HG03442 (cell line): ENCODE results near the gene ADGRB2.

Source experiments
- ATAC-seq: cut with Tn5 transposase; IDR thresholded peaks from one replicate; pipeline ENCODE4 v1.9.1; 2021; ENCODE audit warnings: mild to moderate bottlenecking, moderate library complexity; ENCODE audit not compliant: unreplicated experiment

Gene ADGRB2

DNA sequence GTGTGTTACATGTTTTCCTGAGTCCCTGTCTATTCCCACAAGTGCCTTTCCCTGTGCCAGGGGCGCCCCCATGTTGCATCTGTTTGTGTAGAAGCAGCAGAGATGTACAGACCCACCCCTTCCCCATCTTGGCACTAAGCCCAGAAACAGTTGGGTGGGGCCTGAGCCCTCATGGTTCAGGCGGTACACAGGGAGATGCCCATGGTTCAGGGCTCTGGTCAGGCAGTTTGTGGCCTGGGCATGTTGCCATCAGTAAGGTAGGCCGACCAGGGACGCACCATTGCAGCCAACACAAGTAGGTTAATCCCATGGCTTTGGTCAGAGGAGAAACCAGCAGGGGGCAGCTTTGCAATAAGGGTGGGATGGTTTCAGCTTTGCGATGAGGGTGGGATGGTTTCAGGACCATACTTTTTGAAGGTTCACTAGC is 914 bp upstream of the ADGRB2 start:
- no peak for ATAC-seq

DNA sequence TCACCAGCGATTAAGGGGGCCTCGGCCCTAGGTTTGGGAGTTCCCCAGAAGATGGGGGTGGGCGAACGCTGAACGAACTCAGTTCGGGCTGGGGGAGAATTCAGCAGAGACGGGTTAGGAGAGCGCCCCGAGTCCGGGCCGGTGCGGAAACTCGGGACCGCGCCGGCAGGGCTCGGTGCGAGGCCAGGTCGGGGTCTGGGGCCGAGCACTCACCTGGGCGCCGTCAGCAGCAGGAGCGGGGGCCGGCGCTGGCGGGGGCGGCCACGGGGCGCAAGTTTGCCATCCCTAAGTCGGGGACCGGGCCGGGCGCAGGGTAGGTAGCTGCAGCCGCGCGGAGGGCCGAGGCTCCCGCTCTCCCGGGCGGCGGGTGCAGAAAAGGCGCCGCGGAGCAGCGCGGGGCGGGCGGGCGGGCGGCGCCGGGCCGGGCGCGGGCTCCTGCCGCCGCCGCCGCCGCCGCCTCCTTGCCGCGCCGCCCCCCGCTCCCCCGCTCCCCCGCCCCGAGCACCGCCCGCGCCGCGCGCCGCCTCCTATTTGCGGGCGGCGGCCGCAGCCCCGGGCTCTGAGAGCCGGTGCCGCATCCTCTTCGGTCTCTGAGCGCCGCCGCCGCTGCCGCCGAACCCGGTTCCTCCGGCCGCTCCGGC is 349 bp downstream of the ADGRB2 start:
- no peak for ATAC-seq

DNA sequence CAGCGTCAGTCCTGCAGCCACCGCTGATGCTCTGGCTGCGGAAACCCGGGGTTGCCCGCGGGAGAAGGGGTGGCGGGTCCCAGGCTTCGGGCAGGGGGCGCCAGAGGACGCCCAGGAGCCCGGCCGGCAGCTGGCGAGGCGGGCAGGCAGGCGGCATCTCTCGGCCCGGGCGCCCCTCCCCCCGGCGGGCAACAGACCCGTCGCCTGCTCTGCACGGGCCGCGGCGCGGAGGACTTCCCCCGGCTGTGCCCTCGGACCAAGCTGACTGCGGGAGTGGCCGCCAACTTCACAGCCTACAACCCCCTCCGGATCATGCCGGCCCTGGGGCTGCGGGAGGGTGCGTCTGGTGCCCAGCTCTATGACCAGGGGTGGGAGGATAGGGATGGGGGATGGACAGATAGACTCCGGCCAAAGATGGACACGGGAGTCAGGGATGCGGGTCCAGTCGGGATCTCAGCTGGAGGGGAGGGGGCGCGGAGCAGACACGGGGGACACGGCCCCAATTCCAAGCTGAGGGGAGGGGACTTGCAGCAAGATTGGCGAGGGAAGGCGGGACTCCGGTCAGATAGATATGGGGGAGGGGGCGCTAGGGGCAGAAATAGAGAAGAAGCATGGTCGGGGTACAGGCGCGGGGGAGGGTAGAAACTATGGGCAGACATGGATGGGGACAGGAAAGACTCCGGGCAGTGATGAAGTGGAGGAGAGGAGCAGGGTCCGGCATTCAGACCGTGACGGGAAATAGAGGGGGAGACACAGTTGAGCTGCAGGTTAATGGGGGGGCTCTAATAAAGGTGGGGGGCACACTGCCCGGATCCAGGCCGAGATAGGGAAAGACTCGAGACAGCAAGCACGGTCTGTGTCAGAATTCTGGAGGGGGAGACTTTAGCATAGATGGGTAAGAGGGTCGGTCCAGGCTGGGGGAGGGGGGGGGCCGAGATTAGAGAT is 1.1 kb downstream of the ADGRB2 start:
- no peak for ATAC-seq

DNA sequence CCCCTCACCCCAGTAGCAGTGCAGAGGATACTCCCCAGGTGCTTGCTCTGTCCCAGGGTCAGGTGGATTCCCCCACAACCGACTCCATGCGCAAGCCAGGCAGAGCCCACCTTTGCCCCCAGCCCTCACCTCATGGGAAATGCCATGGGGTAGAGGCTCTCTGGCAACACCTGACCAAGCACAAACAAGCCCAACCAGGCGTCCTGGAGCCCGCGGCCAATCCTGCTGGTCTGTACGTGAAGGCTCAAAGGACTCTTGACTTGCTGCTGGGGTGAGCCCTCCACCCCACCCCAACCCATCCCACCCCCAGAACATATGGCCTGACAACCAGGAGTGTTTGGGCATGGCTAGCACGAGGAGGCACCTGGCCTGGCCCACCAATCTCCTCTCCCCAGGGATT is 1.8 kb downstream of the ADGRB2 start:
- no peak for ATAC-seq

DNA sequence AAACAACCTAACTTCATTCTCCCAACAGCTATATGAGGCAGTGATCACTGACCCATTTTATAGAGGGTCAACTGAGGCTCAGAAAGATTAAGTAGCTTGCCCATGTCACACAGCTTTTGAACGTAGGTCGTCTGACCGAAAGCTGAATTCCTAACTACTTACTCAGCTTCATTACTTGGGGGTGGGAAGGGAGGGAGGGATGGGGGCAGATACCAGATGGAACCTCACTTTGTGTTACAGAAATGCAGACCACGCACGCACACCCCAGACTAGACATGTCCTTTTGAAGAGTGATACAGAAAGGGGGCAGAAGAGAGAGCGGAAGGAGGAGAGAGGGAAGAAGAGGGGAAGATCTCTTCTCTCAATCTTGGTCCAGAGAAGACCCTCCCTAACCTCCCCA is 2.3 kb downstream of the ADGRB2 start:
- ATAC-seq = no peak

DNA sequence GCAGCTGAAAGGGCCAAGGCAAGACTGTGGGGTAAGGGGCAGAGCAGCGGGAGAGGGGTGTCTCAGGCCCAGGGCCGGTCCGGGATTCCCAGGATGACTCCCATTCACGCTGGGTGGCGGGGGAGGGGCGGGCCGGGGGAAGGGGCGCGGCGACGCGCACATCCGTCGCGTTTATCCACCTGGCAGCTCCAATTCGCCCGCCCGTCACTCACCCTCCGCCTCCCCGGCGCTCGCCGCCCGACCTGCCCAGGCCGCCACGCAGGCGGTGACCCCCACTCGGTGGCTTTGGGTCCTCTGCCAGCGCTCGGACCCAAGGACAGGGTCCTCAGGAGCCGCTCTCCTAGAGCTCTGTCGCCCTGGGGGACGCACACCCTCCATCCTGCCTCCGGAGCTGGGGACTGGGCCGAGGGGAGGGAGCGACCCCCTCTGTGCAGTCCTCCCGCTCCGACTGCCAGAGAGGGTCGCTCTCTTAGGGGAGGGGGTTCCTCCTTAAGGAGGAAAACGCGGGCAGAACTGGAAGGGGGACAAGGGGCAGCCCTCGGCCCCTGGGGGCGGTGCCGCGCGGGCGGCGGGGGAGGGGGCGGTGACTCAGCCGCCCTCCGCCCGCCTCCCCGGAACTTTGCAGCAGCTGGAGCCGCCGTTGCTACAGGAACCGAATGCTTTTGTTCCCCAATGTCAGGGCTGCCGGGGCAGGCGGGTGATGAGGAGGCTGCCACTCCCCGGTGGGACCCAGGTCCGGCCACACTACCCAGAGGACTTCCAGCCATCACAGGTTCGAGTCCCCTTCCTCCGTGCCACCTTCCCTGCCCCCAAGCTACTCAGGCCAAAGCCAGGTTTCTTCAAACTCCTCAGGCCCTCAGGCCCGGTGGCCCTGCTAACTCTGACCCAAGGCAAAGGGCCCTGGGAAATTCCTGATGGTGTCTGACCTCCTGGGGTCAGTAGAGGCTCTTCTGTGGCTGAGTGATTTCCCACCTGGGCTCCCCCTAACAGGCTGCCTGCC is 3.4 kb downstream of the ADGRB2 start:
- ATAC-seq = no peak

DNA sequence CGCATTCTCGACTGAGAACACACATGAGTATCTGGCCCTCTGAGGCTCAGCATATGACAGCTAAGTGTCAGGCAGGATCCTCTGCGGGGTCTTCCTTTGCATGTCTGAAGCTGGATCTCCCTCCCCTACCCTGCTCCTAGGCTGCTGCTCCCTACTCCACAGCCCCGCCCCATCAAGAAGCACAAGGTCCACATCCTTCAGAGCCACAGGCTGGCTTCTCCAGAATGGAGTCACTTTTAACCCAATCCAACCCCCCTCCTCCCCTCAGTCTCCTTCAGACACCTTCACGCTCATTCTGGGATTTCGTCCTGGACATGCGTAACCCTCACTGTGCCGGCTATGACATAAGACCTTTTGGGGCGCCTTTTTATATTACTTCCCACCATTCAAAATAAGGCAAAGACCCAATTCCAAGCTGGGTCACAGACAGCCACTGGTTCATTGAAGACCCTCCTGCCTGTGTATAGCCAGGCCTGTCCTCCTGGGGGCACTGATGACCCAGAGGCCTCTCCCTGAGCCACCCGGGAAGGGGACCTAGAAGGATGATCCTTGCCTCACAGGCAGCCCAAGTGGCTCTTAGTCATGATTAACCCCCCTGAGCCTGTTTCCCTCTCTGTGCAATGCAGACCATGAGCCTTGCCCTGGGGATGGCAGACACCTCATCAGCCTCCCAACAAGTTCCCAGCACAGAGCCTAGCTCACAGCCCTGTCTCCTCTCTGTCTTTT is 4.7 kb downstream of the ADGRB2 start:
- no peak for ATAC-seq

DNA sequence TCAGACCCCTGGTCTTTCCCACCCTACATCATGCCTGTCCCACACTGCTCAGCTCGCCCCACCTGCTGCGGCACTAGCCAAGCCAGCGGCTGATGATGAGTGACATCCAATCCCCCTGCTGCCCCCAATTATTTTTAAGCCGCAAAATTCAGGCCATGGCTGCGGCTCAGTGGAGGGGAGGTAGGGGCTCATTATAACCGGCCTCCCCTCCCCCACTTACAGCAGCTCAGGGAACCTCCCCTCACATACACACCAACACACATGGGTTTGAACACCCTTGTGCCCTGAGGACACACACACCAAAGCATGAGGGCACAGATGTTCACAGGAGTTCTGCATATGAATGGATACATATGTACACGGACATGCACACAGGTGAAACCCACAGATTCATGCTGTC is 5.3 kb downstream of the ADGRB2 start:
- no peak for ATAC-seq

DNA sequence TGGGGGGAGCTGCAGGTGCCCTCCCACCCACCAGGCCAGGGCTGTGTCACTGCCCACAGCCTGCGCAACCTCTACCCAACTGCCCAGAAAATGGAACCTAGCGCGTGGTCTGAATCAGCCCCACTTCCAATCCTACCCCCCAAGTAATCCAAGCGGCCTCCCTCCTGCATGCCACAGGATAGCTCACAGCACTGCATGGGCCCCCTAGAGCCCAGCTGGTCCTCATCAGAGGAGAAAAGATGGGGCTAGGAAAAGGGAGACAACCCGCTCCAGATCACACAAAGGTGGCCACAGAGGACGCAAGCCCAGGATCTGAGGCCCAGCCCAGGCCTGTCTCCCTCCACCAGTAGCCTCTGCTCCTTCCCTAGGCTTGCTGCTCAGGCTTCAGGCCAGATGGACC is 6.2 kb downstream of the ADGRB2 start:
- no peak for ATAC-seq

DNA sequence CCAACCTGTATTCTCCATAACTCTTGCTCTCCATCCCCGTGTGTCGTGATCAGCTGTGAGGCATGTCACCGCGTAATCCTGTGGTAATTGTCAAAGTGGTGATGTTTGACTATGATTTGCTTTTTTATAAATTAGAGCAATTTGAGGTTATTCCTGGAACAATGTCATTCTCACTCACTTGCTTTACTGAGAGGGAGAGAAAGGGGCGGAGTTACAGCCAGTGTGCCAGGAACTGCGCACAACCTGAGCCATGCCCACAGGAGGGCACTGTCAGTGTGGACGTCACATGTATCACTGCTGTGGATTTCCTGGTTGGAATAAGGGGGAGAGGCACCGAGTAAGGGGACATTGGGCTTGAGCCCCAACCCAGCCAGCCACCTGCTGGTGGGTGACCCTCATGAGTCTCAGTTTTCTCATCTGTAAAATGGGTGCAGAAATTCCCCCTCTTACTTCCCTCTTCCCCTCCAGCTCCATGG is 6.9 kb downstream of the ADGRB2 start:
- ATAC-seq = no peak

DNA sequence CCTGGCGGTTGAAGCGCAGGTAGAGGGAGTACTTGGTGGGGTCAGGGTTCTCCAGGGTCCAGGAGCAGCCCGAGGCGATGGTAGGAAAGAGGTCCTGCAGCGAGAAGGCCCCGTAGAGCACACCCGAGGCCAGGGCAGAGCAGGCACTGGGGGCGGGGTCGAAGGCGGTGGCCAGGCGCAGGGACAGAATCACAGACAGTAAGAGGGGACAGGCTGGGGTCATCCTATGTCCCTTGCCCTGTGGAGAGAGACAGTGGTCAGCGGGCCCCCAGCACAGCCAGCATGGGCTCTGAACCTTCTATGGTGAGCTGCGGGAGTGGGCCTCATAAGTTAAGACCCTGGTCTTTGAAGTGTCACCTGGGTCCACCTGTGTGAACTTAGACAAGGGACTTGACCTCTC is 7.6 kb downstream of the ADGRB2 start:
- no peak for ATAC-seq

DNA sequence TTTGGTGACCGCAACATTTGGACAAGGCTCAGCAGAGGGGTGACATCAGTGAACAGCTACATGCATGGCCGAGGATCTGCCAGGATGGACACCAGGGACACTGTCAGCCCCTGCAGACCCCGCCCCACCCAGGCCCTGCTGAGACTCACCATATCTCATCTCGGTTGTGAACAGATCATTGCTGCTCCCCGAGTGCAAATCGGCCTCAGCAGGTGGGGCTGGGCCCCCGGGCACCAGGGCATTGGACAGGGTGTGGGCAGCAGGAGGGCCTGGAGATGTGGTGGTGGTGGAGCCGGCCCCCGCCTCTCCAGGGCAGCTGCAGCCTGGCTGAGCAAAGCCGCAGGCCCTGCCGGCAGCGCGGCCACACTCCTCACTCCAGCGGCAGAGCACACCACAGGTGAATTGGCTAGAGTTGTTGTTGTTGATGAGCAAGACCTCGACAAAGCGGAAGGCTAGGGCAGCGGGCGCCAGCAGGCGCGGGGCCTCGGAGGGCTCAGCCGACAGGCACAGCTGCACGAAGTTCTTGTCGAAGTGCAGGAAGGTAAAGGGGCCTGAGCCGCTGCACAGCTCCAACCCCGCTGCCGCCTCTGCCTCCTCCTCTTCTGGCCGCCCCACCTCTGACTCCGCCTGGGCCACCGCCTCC is 8.2 kb downstream of the ADGRB2 start:
- no peak for ATAC-seq

DNA sequence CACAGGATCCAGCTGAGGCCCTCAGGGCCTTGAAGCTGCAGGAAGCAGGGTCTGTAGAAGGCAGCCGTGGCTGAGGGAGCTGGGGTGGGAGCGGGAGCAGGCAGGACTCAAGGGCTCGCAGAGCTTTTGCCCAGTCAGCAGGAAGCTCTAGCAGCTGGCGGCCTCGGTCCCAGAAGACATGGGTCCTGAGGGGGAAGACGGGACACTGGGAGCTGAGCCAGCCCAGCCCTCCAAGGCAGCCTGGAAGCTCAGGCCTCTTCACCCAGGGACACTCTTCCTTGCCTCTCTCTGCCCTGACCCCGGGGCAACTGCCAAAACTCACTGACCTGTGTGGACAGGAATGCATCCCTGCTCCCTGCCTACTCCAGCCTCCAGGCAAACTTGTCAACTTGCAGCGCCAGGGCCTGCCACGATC is 8.9 kb downstream of the ADGRB2 start:
- ATAC-seq = no peak

DNA sequence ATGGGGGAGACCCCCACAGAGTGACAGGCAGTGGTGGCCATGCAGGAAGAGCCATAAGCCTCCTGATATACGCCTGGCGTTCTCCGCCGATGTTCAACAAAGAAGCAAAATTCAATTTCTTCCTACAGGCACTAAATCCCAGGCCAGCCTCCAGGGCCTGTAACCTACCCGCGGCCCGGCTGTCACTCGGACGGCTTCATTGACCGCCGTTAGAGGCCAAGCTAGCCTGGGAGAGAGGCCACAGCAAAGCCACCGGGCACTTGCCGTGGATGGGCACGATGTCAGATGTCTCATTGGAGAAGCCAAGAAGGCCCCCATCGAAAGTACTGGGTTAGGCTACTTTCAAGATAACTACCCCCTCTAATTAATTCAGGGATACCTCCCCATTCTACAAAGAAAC is 9.7 kb downstream of the ADGRB2 start:
- ATAC-seq = no peak

DNA sequence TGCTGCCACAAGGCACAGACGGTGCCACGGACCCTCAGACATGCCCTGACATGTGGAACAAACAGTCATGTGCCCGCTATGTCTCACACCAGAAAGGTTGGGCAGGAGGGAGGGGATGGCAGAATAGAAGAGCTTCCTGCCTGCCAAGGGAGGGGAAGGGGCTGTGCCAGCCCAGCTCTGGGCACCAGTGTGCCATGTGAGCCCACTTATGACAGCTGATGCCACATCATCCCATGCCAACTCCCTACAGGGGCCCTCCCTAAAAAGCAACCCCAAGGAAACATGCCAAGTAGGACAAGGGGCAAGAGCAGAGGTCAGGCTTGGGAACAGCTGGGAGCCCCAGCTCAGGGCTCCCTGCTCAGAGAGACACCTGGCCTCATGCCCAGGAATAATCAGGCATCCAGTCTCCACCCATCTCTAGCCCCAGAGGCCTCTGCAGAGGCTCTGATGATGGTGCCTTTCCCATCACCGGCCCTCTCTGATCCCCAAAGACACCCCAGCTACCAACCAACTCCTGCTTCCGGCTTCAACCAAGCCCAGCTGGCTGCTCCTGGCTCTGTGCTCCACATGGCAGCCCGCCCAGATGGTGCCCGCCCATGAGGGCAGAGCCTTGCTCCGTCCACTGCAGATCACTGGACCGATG is 10.3 kb downstream of the ADGRB2 start:
- ATAC-seq = no peak

DNA sequence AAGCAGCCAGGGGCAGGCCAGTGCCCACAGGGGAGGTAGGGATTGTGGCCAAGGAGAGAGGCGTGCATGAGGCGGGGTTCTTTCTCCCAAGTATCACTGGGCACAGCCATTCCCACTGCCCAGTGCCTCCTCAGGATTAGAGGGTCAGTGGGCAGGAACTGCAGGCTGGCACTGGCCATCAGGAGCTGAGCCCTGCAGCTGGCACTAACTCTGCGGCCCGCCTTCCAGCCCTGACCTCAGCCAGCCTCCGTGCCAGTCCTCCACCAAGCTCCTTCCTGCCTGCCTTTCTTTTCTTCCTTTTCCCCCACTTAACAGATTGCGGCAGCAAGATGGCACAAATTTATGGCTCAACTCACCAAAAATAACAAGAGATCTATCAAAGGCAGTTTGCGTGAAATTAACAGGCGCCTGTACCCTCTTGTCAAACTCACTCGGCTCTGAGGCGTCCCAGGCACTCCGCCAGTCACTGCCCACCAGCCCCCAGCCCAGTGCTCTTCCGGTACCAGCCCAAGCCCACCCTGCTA is 11.1 kb downstream of the ADGRB2 start:
- ATAC-seq = no peak

DNA sequence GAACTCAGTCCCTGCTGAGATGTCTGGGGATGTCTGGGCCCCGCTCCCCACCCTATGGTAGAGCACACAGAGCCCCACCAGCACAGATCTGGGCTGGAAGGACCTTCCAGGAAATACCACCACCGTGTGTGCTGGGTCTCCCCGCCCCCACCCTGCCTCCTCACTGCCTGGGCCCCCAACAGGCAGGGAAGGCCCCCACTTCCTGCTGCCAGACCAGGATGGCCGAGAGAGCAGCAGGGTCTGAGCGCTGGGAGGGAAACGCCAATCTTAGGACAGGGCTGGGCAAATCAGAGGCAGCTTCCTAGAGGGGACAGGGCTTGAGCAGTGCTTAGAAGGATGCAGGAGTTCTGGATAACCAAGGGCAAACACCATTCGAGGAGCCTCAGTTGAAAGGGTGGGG is 11.9 kb downstream of the ADGRB2 start:
- no peak for ATAC-seq

DNA sequence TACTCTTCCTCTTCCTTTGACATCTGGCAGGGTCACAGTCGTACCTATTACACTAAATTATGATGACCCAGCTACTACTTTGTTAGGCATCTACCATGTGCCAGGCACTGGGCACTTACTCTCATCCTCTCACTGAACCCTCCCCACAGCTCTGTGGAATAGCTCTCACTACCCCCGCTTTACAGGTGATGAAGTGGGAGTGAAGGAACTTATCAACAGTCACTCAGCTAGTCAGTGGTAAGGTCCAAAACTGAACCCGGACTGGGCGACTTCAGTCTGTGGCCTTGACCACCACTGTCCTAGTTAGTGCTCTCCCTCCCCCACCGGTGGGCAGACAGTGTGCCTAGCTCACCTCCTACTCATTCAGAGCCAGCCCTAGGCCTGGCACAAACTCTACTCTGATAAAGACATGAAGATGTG is 12.3 kb downstream of the ADGRB2 start:
- no peak for ATAC-seq

DNA sequence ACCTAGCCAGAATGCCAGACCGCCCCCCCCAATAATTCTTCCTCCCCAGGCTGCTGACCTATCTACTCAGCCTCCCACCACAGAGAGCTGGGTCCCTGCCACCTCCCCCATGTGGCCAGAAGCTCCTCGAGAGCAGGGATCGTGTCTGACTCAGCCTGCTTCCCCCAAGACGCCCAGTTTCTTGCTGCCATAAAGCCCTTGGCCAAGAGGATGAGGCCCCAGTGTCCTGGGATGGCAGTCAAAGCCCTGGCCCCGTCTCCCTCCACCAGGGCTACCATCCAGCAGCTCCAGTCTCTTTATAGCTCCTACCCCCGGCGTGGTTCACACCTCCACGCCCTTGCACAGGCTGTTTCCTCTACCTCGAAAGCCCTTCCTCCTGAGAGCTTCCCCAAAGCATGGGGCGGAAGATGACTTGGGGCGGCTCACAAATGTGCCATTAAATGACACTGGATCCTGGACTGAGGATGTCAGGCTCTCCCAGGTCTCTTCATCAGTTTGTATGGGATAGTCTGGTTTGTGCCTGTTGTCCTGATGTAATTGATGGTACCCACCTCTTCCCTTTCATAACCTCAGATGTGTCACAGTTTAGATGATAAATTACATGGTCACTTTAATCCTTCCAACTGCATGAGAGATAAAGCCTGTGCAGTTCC is 13.2 kb downstream of the ADGRB2 start:
- no peak for ATAC-seq
